ENCODE results near the gene DIS3L2.
"Not testable (repeated sequence)": the region's sequence is repeated elsewhere in the genome, so short reads cannot be mapped to it uniquely, and the experiment has no call there.

The DIS3L2 gene

GRCh38 chr2:232126301-232127099 is 165.0 kb downstream of the DIS3L2 start:
- DNase-seq, result no peak

- DNase-seq, result no peak
Measured at GRCh38 chr2:232129483-232129882, 168.0 kb downstream of the DIS3L2 start.

- no peak for DNase-seq
Measured at GRCh38 chr2:232132181-232132580, 170.7 kb downstream of the DIS3L2 start.

- DNase-seq, result no peak
Measured at GRCh38 chr2:232133078-232133477, 171.6 kb downstream of the DIS3L2 start.

GRCh38 chr2:232134939-232135338 is 173.4 kb downstream of the DIS3L2 start:
- DNase-seq, result no peak

GRCh38 chr2:232137356-232138147 is 176.0 kb downstream of the DIS3L2 start:
- peak; percentile 33 for DNase-seq

GRCh38 chr2:232138441-232138840 is 176.9 kb downstream of the DIS3L2 start:
- DNase-seq, result no peak

- no peak for DNase-seq
Measured at GRCh38 chr2:232139171-232139594, 177.7 kb downstream of the DIS3L2 start.

GRCh38 chr2:232139786-232140562 is 178.5 kb downstream of the DIS3L2 start:
- DNase-seq, result no peak

GRCh38 chr2:232141591-232141990 is 180.1 kb downstream of the DIS3L2 start:
- DNase-seq, result no peak

DNA sequence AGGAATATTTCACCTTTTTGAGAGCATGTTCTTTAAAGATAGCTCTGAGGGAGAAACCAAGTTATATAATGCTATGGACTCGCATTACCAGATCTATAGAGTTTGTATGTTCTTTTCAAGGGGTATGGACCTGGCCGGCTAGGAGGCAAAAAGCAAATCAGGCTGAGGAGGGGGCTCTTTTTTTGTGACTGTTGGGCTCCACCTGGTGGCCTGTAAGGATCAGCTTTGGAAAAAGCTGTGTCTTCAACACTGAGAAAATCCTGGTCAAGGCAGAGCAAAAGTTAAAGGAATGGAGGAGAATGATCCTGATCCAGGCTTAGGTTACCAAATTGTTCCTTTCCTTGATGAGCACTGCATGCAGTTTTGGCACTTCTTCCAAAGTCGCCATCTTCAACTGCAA is 180.5 kb downstream of the DIS3L2 start:
- DNase-seq, result peak; percentile 32

- no peak for DNase-seq
Measured at GRCh38 chr2:232142502-232142901, 181.0 kb downstream of the DIS3L2 start.

DNA sequence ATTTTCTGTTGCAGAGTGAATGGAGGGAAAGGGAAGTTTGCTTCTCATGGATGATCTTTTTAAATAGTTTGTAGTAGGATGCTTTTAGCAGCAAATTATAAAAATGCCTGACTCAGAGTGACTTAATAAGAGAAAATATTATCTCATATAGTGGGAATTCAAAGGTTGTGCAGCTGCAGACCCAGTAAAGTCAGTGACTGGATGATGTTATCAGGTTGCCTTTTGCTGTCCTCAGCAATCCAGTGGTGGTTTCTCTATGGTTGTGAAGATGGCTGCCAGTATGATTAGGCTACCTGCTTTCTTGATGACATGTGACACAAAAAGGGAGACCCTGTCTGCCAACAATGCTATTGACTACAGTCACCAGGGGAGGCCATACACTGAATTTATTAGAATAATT is 184.8 kb downstream of the DIS3L2 start:
- DNase-seq, result no peak

- DNase-seq, result no peak
Measured at GRCh38 chr2:232147440-232148077, 186.0 kb downstream of the DIS3L2 start.

DNA sequence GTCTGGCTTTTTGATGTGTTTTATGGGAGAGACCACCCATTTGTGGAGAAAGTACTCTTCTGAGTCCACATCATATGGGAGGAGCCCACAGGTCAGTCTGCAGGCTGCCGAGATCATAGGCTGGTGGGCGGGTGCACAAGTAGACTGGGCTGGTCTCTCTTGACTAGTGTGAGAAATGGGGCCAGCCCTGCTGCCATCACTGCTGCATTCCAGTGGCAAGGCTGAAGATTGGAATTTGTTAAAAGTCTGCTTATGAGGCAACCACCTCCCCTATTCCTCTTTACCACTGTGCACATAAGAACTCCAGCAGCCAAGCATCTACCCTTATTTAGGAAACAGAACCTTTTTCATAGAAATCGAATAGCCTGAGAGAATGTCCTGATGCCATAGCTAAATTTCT is 200.7 kb downstream of the DIS3L2 start:
- no peak for DNase-seq

DNA sequence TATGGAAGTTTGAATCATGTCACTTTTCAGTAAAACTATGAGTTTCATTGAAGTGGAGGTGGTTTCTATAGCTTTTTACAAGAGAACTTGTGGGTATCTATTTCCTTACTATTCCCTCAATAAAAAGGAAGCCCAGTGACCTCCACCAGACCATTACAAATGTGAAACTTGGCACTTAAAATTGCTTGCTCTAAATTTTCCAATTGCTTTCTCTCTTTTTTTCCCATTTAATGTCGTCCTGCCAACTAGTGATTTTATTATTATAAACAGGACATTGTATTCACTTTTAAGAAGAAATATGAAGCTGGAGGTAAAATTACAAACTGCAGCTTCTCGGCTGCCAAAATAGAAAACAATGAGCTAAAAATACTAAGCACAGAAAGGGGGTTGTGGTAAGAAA is 208.9 kb downstream of the DIS3L2 start:
- no peak for DNase-seq

GRCh38 chr2:232174662-232175061 is 213.1 kb downstream of the DIS3L2 start:
- peak; percentile 10 for DNase-seq

DNA sequence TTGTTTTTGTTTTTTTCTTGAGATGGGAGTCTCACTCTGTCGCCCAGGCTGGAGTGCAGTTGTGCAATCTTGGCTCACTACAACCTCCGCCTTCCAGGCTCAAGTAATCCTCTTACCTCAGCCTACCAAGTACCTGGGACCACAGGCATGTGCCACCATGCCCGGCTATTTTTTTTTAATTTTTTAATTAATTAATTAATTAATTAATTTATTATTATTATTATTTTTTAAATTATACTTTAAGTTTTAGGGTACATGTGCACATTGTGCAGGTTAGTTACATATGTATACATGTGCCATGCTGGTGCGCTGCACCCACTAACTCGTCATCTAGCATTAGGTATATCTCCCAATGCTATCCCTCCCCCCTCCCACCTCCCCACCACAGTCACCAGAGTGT is 215.1 kb downstream of the DIS3L2 start:
- not testable (repeated sequence) for DNase-seq

- no peak for DNase-seq
Measured at GRCh38 chr2:232183279-232183678, 221.8 kb downstream of the DIS3L2 start.

- DNase-seq, result peak; percentile 55
Measured at GRCh38 chr2:232184346-232184745, 222.8 kb downstream of the DIS3L2 start.

- no peak for DNase-seq
Measured at GRCh38 chr2:232190796-232191195, 229.3 kb downstream of the DIS3L2 start.

DNA sequence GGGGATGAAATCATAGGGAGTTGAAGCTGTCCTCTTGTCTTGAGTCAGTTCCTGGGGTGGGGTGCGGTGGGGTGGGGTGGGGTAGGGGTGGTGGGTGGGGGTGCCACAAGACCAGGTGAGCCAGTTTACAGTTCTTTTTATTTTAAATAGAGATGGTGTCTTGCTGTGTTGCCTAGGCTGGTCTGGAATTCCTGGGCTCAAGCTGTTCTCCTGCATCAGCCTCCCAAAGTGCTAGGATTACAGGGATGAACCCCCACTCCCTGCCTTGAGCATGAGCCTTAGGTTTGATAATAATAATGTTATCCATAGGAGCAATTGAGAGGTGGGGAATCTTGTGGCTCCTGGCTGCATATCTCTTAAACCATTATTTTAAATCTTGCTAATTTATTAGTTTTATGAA is 234.0 kb downstream of the DIS3L2 start:
- no peak for DNase-seq

DNA sequence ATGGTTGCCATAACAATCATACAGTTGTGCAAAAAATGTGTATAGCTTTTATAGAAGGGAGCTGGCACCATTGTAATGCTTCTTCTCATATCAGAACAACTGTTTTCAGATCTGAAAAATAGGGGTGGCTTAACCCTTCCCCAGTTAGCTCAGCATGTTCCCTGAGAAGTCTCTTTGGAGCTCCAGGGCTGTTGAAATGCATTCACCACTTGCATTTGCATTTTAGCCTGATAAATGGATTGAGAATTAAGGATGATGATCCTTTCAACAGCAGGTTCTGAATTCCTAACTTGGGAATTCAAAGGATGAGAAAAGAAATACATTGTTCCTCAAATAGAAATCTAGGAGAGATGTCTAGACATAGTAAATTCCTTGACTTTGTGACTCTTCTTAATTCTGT is 235.3 kb downstream of the DIS3L2 start:
- DNase-seq, result no peak

Data from hematopoietic multipotent progenitor cell treated with erythropoietin and hydrocortisone succinate and interleukin-3 and kit ligand, for 8 days (in vitro differentiated cells).